Activated CD8-positive, alpha-beta T cell treated with anti-CD3 and anti-CD28 coated beads, Interleukin-2, amount 10 ng/mL, durations not matched to agents 7 days and 5 days (primary cell): Measurements from ENCODE around the gene TRIM10. TPM values are rescaled to one million over a fixed set of nuclear protein-coding genes. Genes with fewer than 3 reads are reported as not detected.

ENCODE experiments used
- ATAC-seq: fragments of 150-1000 bp; cut with Tn5 transposase; one replicate; pipeline ENCODE4 v1.10.0; 2021; ENCODE audit warnings: moderate library complexity
- CTCF ChIA-PET: fragments of 350-600 bp; sonication (Branson Sonifier 250); formaldehyde crosslinking; loops from one replicate; lab custom pipeline; 2021; ENCODE audit warnings: antibody characterized with exemption; lab: Charles Lee
- POLR2A ChIA-PET: fragments of 350-600 bp; sonication (Branson Sonifier 250); formaldehyde crosslinking; loops from one replicate; lab custom pipeline; 2021; ENCODE audit warnings: antibody characterized with exemption; lab: Charles Lee
- DNase-seq: peaks from one replicate; pipeline ENCODE4 v3.0.0-alpha.2; 2020
- H3K27ac Mint-ChIP-seq: one replicate; pipeline ENCODE4 v1.8.0; 2021; ENCODE audit warnings: mild to moderate bottlenecking, mixed read lengths
- H3K27me3 Mint-ChIP-seq: one replicate; pipeline ENCODE4 v1.8.0; 2021; ENCODE audit warnings: low read depth, mixed read lengths
- H3K36me3 Mint-ChIP-seq: one replicate; pipeline ENCODE4 v1.8.0; 2021; ENCODE audit warnings: low read depth, mixed read lengths
- H3K4me1 Mint-ChIP-seq: one replicate; pipeline ENCODE4 v1.8.0; 2021; ENCODE audit warnings: low read depth, mixed read lengths
- H3K4me3 Mint-ChIP-seq: one replicate; pipeline ENCODE4 v1.8.0; 2021; ENCODE audit warnings: mild to moderate bottlenecking, mixed read lengths
- H3K9me3 Mint-ChIP-seq: one replicate; pipeline ENCODE4 v1.8.0; 2022; ENCODE audit warnings: mixed read lengths; ENCODE audit not compliant: insufficient read depth
- total RNA-seq, 2 experiments: library from RNA; stranded (reverse); gene quantifications; one replicate each; pipeline ENCODE4 v1.2.3, GENCODE V29; 2021

Gene TRIM10
- not detected for total RNA-seq

- ChIA-PET CTCF (no interaction called here), POLR2A (no interaction called here)
- no peak for ATAC-seq
- Mint-ChIP-seq H3K36me3 (no peaks in the 10 kb centered on the region), H3K4me1 (peaks cover 19% of the 10 kb centered on the region), H3K27me3 (peaks cover 19% of the 10 kb centered on the region), H3K27ac (no peak within 1 kb of the TSS), H3K9me3 (no peaks in the 10 kb centered on the region), H3K4me3 (no peak within 1 kb of the TSS)
- no peak for DNase-seq
Measured at GRCh38 chr6:30160785-30161531, at the start of gene TRIM10. Gene TRIM10 (minus strand): TSS chr6:30161211. CDS start chr6:30160858, 353 bp downstream.

DNA sequence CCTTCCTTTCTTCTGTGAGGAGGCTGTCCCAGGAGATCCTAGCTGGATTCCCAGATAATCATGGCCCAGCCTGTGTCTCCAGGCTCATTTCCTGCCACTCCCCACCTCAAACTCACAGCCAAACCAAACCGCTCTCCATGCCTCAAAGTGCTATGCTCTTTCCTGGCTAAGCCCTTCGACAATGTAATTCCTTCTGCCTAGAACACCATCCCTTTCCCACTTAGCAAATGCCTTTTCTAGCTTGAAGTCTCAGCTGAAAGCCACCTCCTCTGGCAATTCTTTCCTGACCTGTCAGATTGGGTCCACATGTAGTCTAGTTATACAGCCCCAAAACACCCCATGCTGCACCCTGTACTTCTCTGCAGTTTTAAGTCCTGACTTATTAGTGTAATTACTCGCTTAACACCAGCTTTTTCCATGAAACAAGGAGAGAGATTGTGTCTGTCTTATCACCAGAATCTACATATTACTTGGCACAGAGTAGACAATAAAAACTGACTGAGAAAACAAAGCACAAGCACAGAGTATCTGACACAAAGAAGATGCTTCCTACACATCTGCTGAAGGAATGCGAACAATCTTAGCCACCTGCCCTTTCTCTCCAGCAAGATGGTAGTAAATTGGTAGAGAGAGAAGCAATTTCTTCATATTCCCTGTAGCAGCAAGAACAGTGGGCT is 46.7 kb upstream of the TRIM10 start:
- Mint-ChIP-seq H3K4me3 (no peak overlapping the region), H3K36me3 (peaks cover 61% of the 10 kb centered on the region), H3K27me3 (no peaks in the 10 kb centered on the region), H3K27ac (peak overlapping the region; percentile 43), H3K9me3 (no peaks in the 10 kb centered on the region), H3K4me1 (peaks cover 60% of the 10 kb centered on the region)
- ChIA-PET CTCF (interaction anchor here (1.2 to 4.1 kb wide), 3 partner anchors 12 to 104 kb away, joined by 5 to 18 read pairs (median 5); no protein-coding TSS in a partner anchor), POLR2A (interaction anchor here (2.7 kb wide), 1 partner anchor 11 kb away, joined by 8 read pairs; no protein-coding TSS in a partner anchor)
- ATAC-seq (no peak), DNase-seq (no peak)

GRCh38 chr6:30206799-30207618 is 46.0 kb upstream of the TRIM10 start:
- peaks cover 61% of the 10 kb centered on the region for H3K36me3 Mint-ChIP-seq
- no peaks in the 10 kb centered on the region for H3K9me3 Mint-ChIP-seq
- H3K4me1 Mint-ChIP-seq: peaks cover 62% of the 10 kb centered on the region
- no peak for ATAC-seq
- DNase-seq: no peak
- CTCF ChIA-PET: interaction anchor here (1.2 to 4.1 kb wide), 2 partner anchors 12 to 104 kb away, joined by 5 to 18 read pairs; no protein-coding TSS in a partner anchor
- H3K27ac Mint-ChIP-seq: peak overlapping the region; percentile 58
- POLR2A ChIA-PET: interaction anchor here (2.7 kb wide), 1 partner anchor 11 kb away, joined by 8 read pairs; no protein-coding TSS in a partner anchor
- H3K4me3 Mint-ChIP-seq: no peak overlapping the region
- no peaks in the 10 kb centered on the region for H3K27me3 Mint-ChIP-seq

GRCh38 chr6:30206152-30206551 is 45.1 kb upstream of the TRIM10 start:
- no peak overlapping the region for H3K4me3 Mint-ChIP-seq
- ChIA-PET CTCF (interaction anchor here (4.1 kb wide), 1 partner anchor 13 kb away, joined by 18 read pairs; no protein-coding TSS in a partner anchor), POLR2A (interaction anchor here (1.1 to 2.7 kb wide), 2 partner anchors 8 to 10 kb away, joined by 5 to 8 read pairs; no protein-coding TSS in a partner anchor)
- peaks cover 60% of the 10 kb centered on the region for H3K4me1 Mint-ChIP-seq
- no peaks in the 10 kb centered on the region for H3K9me3 Mint-ChIP-seq
- peaks cover 61% of the 10 kb centered on the region for H3K36me3 Mint-ChIP-seq
- ATAC-seq (no peak), DNase-seq (no peak)
- H3K27ac Mint-ChIP-seq: no peak overlapping the region
- H3K27me3 Mint-ChIP-seq: no peaks in the 10 kb centered on the region

GRCh38 chr6:30204116-30204515 is 43.1 kb upstream of the TRIM10 start:
- Mint-ChIP-seq H3K36me3 (peaks cover 58% of the 10 kb centered on the region), H3K27me3 (no peaks in the 10 kb centered on the region), H3K4me1 (peaks cover 54% of the 10 kb centered on the region), H3K9me3 (no peaks in the 10 kb centered on the region), H3K27ac (no peak overlapping the region), H3K4me3 (no peak overlapping the region)
- DNase-seq (no peak), ATAC-seq (no peak)
- ChIA-PET POLR2A (interaction anchor here (0.8 kb wide), 1 partner anchor 9 kb away, joined by 4 read pairs; the partner anchor contains the start of gene TRIM26), CTCF (interaction anchor here (1.3 kb wide), 1 partner anchor 181 kb away, joined by 3 read pairs; no protein-coding TSS in a partner anchor)

DNA sequence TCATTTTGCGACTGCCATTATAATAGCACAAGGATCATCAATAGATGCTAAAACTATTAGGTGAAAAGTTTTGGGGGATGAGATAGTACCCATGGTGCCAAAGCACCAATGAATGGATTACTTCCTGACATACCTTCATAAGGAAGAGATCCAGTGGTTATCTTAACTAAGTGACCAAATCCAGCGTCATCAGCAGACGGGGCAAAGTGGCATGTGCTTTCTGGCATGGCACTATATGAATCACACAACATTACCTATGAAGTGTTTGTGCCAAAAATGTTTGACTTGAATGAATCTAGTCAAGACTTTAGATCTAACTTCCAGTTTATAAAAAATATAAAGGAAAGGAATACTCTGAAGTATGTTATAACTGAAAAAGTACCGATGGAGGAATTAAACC is 41.4 kb upstream of the TRIM10 start:
- peaks cover 56% of the 10 kb centered on the region for H3K36me3 Mint-ChIP-seq
- H3K27me3 Mint-ChIP-seq: no peaks in the 10 kb centered on the region
- DNase-seq (no peak), ATAC-seq (no peak)
- no peaks in the 10 kb centered on the region for H3K9me3 Mint-ChIP-seq
- CTCF ChIA-PET: no interaction called here
- H3K4me1 Mint-ChIP-seq: peaks cover 40% of the 10 kb centered on the region
- H3K27ac Mint-ChIP-seq: no peak overlapping the region
- no peak overlapping the region for H3K4me3 Mint-ChIP-seq
- POLR2A ChIA-PET: no interaction called here

DNA sequence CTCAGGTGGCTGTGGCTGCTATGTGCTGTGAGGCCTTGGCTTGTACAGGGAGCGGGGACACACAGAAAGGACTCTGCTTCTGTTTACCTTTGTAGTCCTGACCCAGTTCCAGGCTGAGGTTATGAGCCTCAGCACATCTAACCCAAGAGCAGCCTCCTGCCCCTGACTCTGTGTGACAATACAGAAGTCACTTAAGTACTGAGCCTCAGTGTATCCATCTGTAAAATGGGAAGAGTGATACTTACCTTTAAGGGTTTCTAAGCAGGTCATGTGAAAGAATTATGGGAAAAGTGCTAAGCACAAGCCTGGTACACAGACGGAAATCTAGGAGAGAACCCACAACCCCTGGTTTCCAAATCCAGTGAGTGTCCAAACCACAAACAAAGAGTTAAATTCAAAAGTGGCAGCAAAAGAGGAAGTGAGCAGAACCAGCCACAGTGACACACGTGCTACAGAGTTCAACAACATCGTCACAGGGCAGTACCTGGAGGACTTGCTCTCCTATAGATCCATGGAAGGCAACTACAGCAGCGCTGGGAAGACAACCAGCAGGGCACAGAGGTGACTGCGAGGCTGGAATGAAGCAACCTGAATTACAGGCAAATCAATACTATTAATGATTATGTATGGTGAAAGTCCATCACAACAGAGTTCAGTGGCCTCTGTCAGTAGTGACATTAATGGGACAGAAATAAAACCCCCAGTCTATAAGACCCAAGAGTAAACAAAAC is 39.7 kb upstream of the TRIM10 start:
- Mint-ChIP-seq H3K9me3 (no peaks in the 10 kb centered on the region), H3K27ac (peak overlapping the region; percentile 51), H3K36me3 (peaks cover 60% of the 10 kb centered on the region), H3K4me3 (no peak overlapping the region), H3K4me1 (peaks cover 29% of the 10 kb centered on the region), H3K27me3 (no peaks in the 10 kb centered on the region)
- POLR2A ChIA-PET: no interaction called here
- DNase-seq (no peak), ATAC-seq (no peak)
- CTCF ChIA-PET: no interaction called here

- Mint-ChIP-seq H3K27ac (no peak overlapping the region), H3K4me3 (no peak overlapping the region), H3K27me3 (no peaks in the 10 kb centered on the region), H3K9me3 (no peaks in the 10 kb centered on the region), H3K4me1 (peaks cover 23% of the 10 kb centered on the region), H3K36me3 (peaks cover 63% of the 10 kb centered on the region)
- POLR2A ChIA-PET: interaction anchor here (0.5 kb wide), 1 partner anchor 253 kb away, joined by 3 read pairs; no protein-coding TSS in a partner anchor
- ATAC-seq: no peak
- no peak for DNase-seq
- CTCF ChIA-PET: interaction anchor here (1.4 kb wide), 1 partner anchor 21 kb away, joined by 4 read pairs; no protein-coding TSS in a partner anchor
Measured at GRCh38 chr6:30198166-30199084, 37.4 kb upstream of the TRIM10 start.

- no peak for DNase-seq
- POLR2A ChIA-PET: interaction anchor here (0.8 to 2.7 kb wide), 2 partner anchors 10 to 153 kb away, joined by 3 to 8 read pairs; no protein-coding TSS in a partner anchor
Measured at GRCh38 chr6:30196376-30196775, 35.4 kb upstream of the TRIM10 start.

GRCh38 chr6:30195951-30196350 is 34.9 kb upstream of the TRIM10 start:
- H3K4me1 Mint-ChIP-seq: peaks cover 10% of the 10 kb centered on the region
- ChIA-PET CTCF (interaction anchor here (1.2 to 1.3 kb wide), 2 partner anchors 23 to 348 kb away, joined by 4 to 5 read pairs; no protein-coding TSS in a partner anchor), POLR2A (interaction anchor here (2.7 kb wide), 1 partner anchor 11 kb away, joined by 8 read pairs; no protein-coding TSS in a partner anchor)
- peak overlapping the region; percentile 24 for H3K27ac Mint-ChIP-seq
- H3K9me3 Mint-ChIP-seq: no peaks in the 10 kb centered on the region
- no peak overlapping the region for H3K4me3 Mint-ChIP-seq
- H3K27me3 Mint-ChIP-seq: no peaks in the 10 kb centered on the region
- DNase-seq: no peak
- H3K36me3 Mint-ChIP-seq: peaks cover 58% of the 10 kb centered on the region
- no peak for ATAC-seq

More at GRCh38 chr6:30196376-30196775, 35.4 kb upstream of the TRIM10 start:
- CTCF ChIA-PET: interaction anchor here (1.0 to 1.2 kb wide), 2 partner anchors 160 to 349 kb away, joined by 4 read pairs; no protein-coding TSS in a partner anchor
- no peak overlapping the region for H3K27ac Mint-ChIP-seq
- no peak overlapping the region for H3K4me3 Mint-ChIP-seq
- H3K9me3 Mint-ChIP-seq: no peaks in the 10 kb centered on the region
- peaks cover 59% of the 10 kb centered on the region for H3K36me3 Mint-ChIP-seq
- no peak for ATAC-seq
- H3K4me1 Mint-ChIP-seq: peaks cover 15% of the 10 kb centered on the region
- H3K27me3 Mint-ChIP-seq: no peaks in the 10 kb centered on the region
